ENCODE data around the gene LRMDA. TPM values are rescaled to one million over a fixed set of nuclear protein-coding genes. Genes with fewer than 3 reads are reported as not detected.
A peak's percentile ranks its signal among the peaks of the same experiment; 100 is the strongest.

Gene LRMDA
- total and polyA plus RNA-seq, 2 of the 8 experiments (the other 6 are each of a cell fraction or from before 2014, with no cell fraction given), result 0.86 to 2.8 TPM

- FAIRE-seq, result no peak
- H2BK5ac ChIP-seq (ENCODE audit: low read depth, low read length), result no peak overlapping the region
Measured at GRCh38 chr10:76033457-76034196, 602.2 kb downstream of the LRMDA start.

More at GRCh38 chr10:76033457-76034196, 602.2 kb downstream of the LRMDA start:
- H3K23ac ChIP-seq (ENCODE audit: insufficient read length), result no peak overlapping the region
- no peaks in the 10 kb centered on the region for H3K27me3 ChIP-seq (replicated peaks in 1 of 4; ENCODE audit: control insufficient read depth in 3 of 4, extremely low read depth in 1 of 4, insufficient read depth in 3 of 4, low read length in 3 of 4)
- no peak overlapping the region for H2BK12ac ChIP-seq (ENCODE audit: low read depth, low read length)
- no peak overlapping the region for H2BK20ac ChIP-seq (ENCODE audit: low read length)
- no peak overlapping the region for H2BK120ac ChIP-seq (replicated peaks; ENCODE audit: low read depth, low read length)
- H3K4ac ChIP-seq (replicated peaks; ENCODE audit: insufficient read length, low read depth, low read length), result no peak overlapping the region
- H4K20me1 ChIP-seq (replicated peaks in 1 of 2; ENCODE audit: control insufficient read depth in 1 of 2, insufficient read depth in 2 of 2, low read length in 2 of 2), result no peaks in the 10 kb centered on the region
- no peak overlapping the region for H3K9ac ChIP-seq (replicated peaks in 1 of 4; ENCODE audit: extremely low read depth in 1 of 4, low read depth in 3 of 4, low read length in 3 of 4)
- peaks cover 0 to 3% (median under 1%) of the 10 kb centered on the region in 4 experiments; a peak in 2 of 7 replicates for H3K4me1 ChIP-seq (replicated peaks in 1 of 4; ENCODE audit: control insufficient read depth in 3 of 4, insufficient read depth in 4 of 4, low read length in 3 of 4)
- CTCF ChIA-PET (ENCODE audit: partially characterized antibody), result interaction anchor here (0.6 to 4.7 kb wide), 11 partner anchors 7 to 638 kb away, joined by 3 to 44 read pairs (median 3); no protein-coding TSS in a partner anchor
- H4K8ac ChIP-seq (ENCODE audit: extremely low read depth, insufficient read depth, low read length), result no peak overlapping the region
- DNase-seq (ENCODE audit: low read depth in 1 of 2, low spot score in 2 of 2), result no peak
- no peak overlapping the region for H2AFZ ChIP-seq (ENCODE audit: low read length)
- H3K4me2 ChIP-seq (ENCODE audit: insufficient read depth in 1 of 2, low read depth in 2 of 2, low read length in 2 of 2), result no peak overlapping the region
- no peaks in the 10 kb centered on the region for H3K79me1 ChIP-seq (ENCODE audit: low read depth, low read length)
- POLR2A ChIA-PET (ENCODE audit: partially characterized antibody), result no interaction called here
- H3K79me2 ChIP-seq (ENCODE audit: control insufficient read depth in 1 of 2, insufficient read depth in 2 of 2, low read length in 2 of 2), result no peaks in the 10 kb centered on the region
- H2AK5ac ChIP-seq (ENCODE audit: low read depth, low read length), result no peak overlapping the region
- no peak overlapping the region for H3K18ac ChIP-seq (ENCODE audit: extremely low read depth, low read length)
- no peak overlapping the region for H3K4me3 ChIP-seq (ENCODE audit: extremely low read depth in 1 of 4, insufficient read depth in 2 of 4, low read depth in 3 of 4, low read length in 4 of 4)
- H3K56ac ChIP-seq (replicated peaks; ENCODE audit: insufficient read length, low read depth, low read length), result no peak overlapping the region
- H4K5ac ChIP-seq (ENCODE audit: insufficient read length, low read depth, low read length), result no peak overlapping the region
- no peaks in the 10 kb centered on the region; a peak in 1 of 8 replicates for H3K36me3 ChIP-seq (ENCODE audit: control insufficient read depth in 2 of 4, insufficient read depth in 4 of 4, low read length in 3 of 4)
- peaks cover under 1 to 6% of the 10 kb centered on the region in 2 experiments; a peak in 1 of 4 replicates for H3K9me3 ChIP-seq (ENCODE audit: insufficient read depth in 2 of 2, low read depth in 1 of 2, low read length in 1 of 2)
- H4K91ac ChIP-seq (replicated peaks; ENCODE audit: insufficient read length, low read length), result no peak overlapping the region
- peak; percentile 11 to 25; a peak in 3 of 4 replicates for TF ChIP-seq RAD21 (IDR thresholded peaks at IDR 0.05 in 1 of 2, conservative IDR thresholded peaks at IDR 0.05 in 1 of 2; ENCODE audit: low read depth in 2 of 2, low read length in 2 of 2)
- TF ChIP-seq CBX8 (IDR thresholded peaks at IDR 0.05; ENCODE audit: borderline replicate concordance, low read depth, low read length), result no peak
- TF ChIP-seq BACH1 (IDR thresholded peaks at IDR 0.05; ENCODE audit: low read length), result no peak
- TF ChIP-seq NRF1 (IDR thresholded peaks at IDR 0.05; ENCODE audit: low read depth, low read length), result no peak
- no peak for TF ChIP-seq HDAC2 (IDR thresholded peaks at IDR 0.05; ENCODE audit: borderline replicate concordance in 1 of 2, low read depth in 2 of 2, low read length in 2 of 2)
- TF ChIP-seq, protein P1, sequence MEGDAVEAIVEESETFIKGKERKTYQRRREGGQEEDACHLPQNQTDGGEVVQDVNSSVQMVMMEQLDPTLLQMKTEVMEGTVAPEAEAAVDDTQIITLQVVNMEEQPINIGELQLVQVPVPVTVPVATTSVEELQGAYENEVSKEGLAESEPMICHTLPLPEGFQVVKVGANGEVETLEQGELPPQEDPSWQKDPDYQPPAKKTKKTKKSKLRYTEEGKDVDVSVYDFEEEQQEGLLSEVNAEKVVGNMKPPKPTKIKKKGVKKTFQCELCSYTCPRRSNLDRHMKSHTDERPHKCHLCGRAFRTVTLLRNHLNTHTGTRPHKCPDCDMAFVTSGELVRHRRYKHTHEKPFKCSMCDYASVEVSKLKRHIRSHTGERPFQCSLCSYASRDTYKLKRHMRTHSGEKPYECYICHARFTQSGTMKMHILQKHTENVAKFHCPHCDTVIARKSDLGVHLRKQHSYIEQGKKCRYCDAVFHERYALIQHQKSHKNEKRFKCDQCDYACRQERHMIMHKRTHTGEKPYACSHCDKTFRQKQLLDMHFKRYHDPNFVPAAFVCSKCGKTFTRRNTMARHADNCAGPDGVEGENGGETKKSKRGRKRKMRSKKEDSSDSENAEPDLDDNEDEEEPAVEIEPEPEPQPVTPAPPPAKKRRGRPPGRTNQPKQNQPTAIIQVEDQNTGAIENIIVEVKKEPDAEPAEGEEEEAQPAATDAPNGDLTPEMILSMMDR (IDR thresholded peaks at IDR 0.05; ENCODE audit: control extremely low read depth in 1 of 3, insufficient read depth in 1 of 3, low read depth in 1 of 3, low read length in 3 of 3), result peak in 1 of 3 experiments; percentile 1; a peak in 1 of 4 replicates
- WGBS, 2 experiments (ENCODE audit: extremely low coverage in 1 of 2, insufficient coverage in 1 of 2, insufficient read length in 1 of 2, insufficient replicate concordance in 2 of 2, low coverage in 1 of 2, low lambda C conversion rate in 2 of 2, missing lambda C conversion rate in 1 of 2), result 81% methylated on average over 15 of the region's 15 CpGs; no CpG with 5 or more reads in 1 of the 2 experiments
- H3K23me2 ChIP-seq (ENCODE audit: low read depth, low read length), result no peaks in the 10 kb centered on the region
- H3K14ac ChIP-seq (ENCODE audit: insufficient read length), result no peak overlapping the region
- H3K27ac ChIP-seq (ENCODE audit: low read depth, low read length), result no peak overlapping the region
- 0 out of 2 replicates have a peak overlapping the region, but pooled peaks have one; percentile 16 for H2BK15ac ChIP-seq (ENCODE audit: low read length)
